ENCODE results near the gene CD40.

GRCh38 chr20:46160661-46161060, 42.5 kb downstream of the CD40 start:
- TF ChIP-seq TCF12 (IDR thresholded peaks at IDR 0.05; ENCODE audit: low read depth, low read length), result no peak
- TF ChIP-seq POLR2A (IDR thresholded peaks at IDR 0.05; ENCODE audit: low read depth, low read length), result no peak
- no peak for TF ChIP-seq BRCA1 (IDR thresholded peaks at IDR 0.05; ENCODE audit: low read depth, low read length)
- TF ChIP-seq CTCF (IDR thresholded peaks at IDR 0.05 in 2 of 3, conservative IDR thresholded peaks at IDR 0.05 in 1 of 3; ENCODE audit: control insufficient read depth in 2 of 3, extremely low read depth in 1 of 3, insufficient read depth in 1 of 3, low read depth in 3 of 3, low read length in 3 of 3), result no peak
- no peak for TF ChIP-seq ZNF207 (IDR thresholded peaks at IDR 0.05; ENCODE audit: borderline replicate concordance)
- no peak for TF ChIP-seq ZNF384 (IDR thresholded peaks at IDR 0.05; ENCODE audit: borderline replicate concordance, low read depth, low read length)
- no peak for TF ChIP-seq ZNF274 (IDR thresholded peaks at IDR 0.05; ENCODE audit: insufficient read depth, insufficient read length)
- no peak for TF ChIP-seq POLR2AphosphoS5 (IDR thresholded peaks at IDR 0.05; ENCODE audit: low read length)
- TF ChIP-seq RAD21 (IDR thresholded peaks at IDR 0.05; ENCODE audit: insufficient read depth, low read depth, low read length), result no peak

All from GM12878 (cell line).